Large intestine (tissue), 3 donors: ENCODE measurements around the gene CCDC194. TPM values are rescaled to one million over a fixed set of nuclear protein-coding genes. Genes with fewer than 3 reads are reported as not detected.
A peak's percentile ranks its signal among the peaks of the same experiment; 100 is the strongest.

Experiments used
- DNase-seq, 2 donors: peaks; one replicate each; pipeline versions ENCODE4 v3.0.0 to v3.0.0-alpha.2; 2013
- H3K27ac ChIP-seq: one replicate; pipeline ENCODE4 v1.5.1; 2013; ENCODE audit warnings: low read length
- H3K27me3 ChIP-seq: 2 replicates; pipeline ENCODE4 v1.6.1; 2013; ENCODE audit warnings: low read length; ENCODE audit not compliant: control insufficient read depth, insufficient read depth
- H3K36me3 ChIP-seq: 2 replicates; pipeline ENCODE4 v1.6.1; 2013; ENCODE audit warnings: low read length; ENCODE audit not compliant: control insufficient read depth, insufficient read depth
- H3K4me1 ChIP-seq: one replicate; pipeline ENCODE4 v1.6.1; 2013; ENCODE audit warnings: low read length; ENCODE audit not compliant: control insufficient read depth, insufficient read depth
- H3K4me3 ChIP-seq: one replicate; pipeline ENCODE4 v1.5.1; 2013; ENCODE audit warnings: low read length
- H3K9me3 ChIP-seq: one replicate; pipeline ENCODE4 v1.6.1; 2013; ENCODE audit warnings: mild to moderate bottlenecking, low read depth, low read length, moderate library complexity; ENCODE audit not compliant: control insufficient read depth
- WGBS: methylation state at CpG from one replicate; pipeline ENCODE4 v1.1.5; 2013; ENCODE audit warnings: low lambda C conversion rate; ENCODE audit not compliant: insufficient coverage; 5-methylcytosine and 5-hydroxymethylcytosine counted together
- polyA plus RNA-seq: library from polyadenylated mRNA; unstranded; fragments of 120-200 nt; gene quantifications from one replicate; pipeline ENCODE4 v1.2.1, GENCODE V29; 2013

Gene CCDC194
- polyA plus RNA-seq, 1 donor = 0.28 TPM

GRCh38 chr19:17406046-17406886, 12.3 kb upstream of the CCDC194 start:
- H3K27me3 ChIP-seq = no peaks in the 10 kb centered on the region
- peak overlapping the region; percentile 73 for H3K27ac ChIP-seq
- DNase-seq = no peak
- H3K4me1 ChIP-seq = no peaks in the 10 kb centered on the region
- peak overlapping the region; percentile 23 for H3K4me3 ChIP-seq
- H3K9me3 ChIP-seq = no peaks in the 10 kb centered on the region
- no CpG with 5 or more reads among the region's 10 CpGs for WGBS
- peaks cover 2% of the 10 kb centered on the region for H3K36me3 ChIP-seq

GRCh38 chr19:17405250-17406045, 11.5 kb upstream of the CCDC194 start, which contains the start of gene BST2:
TSS of gene BST2 (minus strand) at chr19:17405630. CDS start at chr19:17405575, 55 bp downstream.
- H3K4me3 ChIP-seq = peak within 1 kb of the TSS; percentile 26
- peak within 1 kb of the TSS; percentile 73 for H3K27ac ChIP-seq
- H3K36me3 ChIP-seq = peaks cover 2% of the 10 kb centered on the region
- H3K4me1 ChIP-seq = no peaks in the 10 kb centered on the region
- H3K27me3 ChIP-seq = no peaks in the 10 kb centered on the region
- DNase-seq = peak; percentile 47 to 62
- no peaks in the 10 kb centered on the region for H3K9me3 ChIP-seq
- WGBS = no CpG with 5 or more reads among the region's 18 CpGs

GRCh38 chr19:17404621-17405249, 10.7 kb upstream of the CCDC194 start:
- H3K27me3 ChIP-seq = no peaks in the 10 kb centered on the region
- WGBS = 80% methylated on average over 1 of the region's 7 CpGs
- peak overlapping the region; percentile 36 for H3K27ac ChIP-seq
- H3K9me3 ChIP-seq = no peaks in the 10 kb centered on the region
- peaks cover 2% of the 10 kb centered on the region for H3K36me3 ChIP-seq
- H3K4me1 ChIP-seq = no peaks in the 10 kb centered on the region
- no peak for DNase-seq
- peak overlapping the region; percentile 26 for H3K4me3 ChIP-seq

- no peak overlapping the region for H3K27ac ChIP-seq
- peaks cover 2% of the 10 kb centered on the region for H3K36me3 ChIP-seq
- H3K9me3 ChIP-seq = no peaks in the 10 kb centered on the region
- no CpG with 5 or more reads among the region's 6 CpGs for WGBS
- no peak for DNase-seq
- peak overlapping the region; percentile 26 for H3K4me3 ChIP-seq
- no peaks in the 10 kb centered on the region for H3K27me3 ChIP-seq
- H3K4me1 ChIP-seq = no peaks in the 10 kb centered on the region
Measured at GRCh38 chr19:17404015-17404414, 10.0 kb upstream of the CCDC194 start.

- DNase-seq = no peak
- Histone ChIP-seq H3K4me1 (no peaks in the 10 kb centered on the region), H3K36me3 (peaks cover 2% of the 10 kb centered on the region), H3K9me3 (no peaks in the 10 kb centered on the region), H3K4me3 (no peak overlapping the region), H3K27ac (no peak overlapping the region), H3K27me3 (no peaks in the 10 kb centered on the region)
- no CpG with 5 or more reads among the region's 36 CpGs for WGBS
Measured at GRCh38 chr19:17402982-17403855, 9.2 kb upstream of the CCDC194 start.

- Histone ChIP-seq H3K9me3 (no peaks in the 10 kb centered on the region), H3K36me3 (peaks cover 2% of the 10 kb centered on the region), H3K4me3 (no peak overlapping the region), H3K4me1 (no peaks in the 10 kb centered on the region), H3K27ac (no peak overlapping the region), H3K27me3 (no peaks in the 10 kb centered on the region)
- DNase-seq = no peak
- WGBS = no CpG with 5 or more reads among the region's 6 CpGs
Measured at GRCh38 chr19:17401628-17402027, 7.6 kb upstream of the CCDC194 start.

- Histone ChIP-seq H3K4me3 (no peak overlapping the region), H3K36me3 (peaks cover 2% of the 10 kb centered on the region), H3K27me3 (peaks cover 13% of the 10 kb centered on the region), H3K9me3 (no peaks in the 10 kb centered on the region), H3K27ac (no peak overlapping the region), H3K4me1 (no peaks in the 10 kb centered on the region)
- no peak for DNase-seq
- no CpG with 5 or more reads among the region's 8 CpGs for WGBS
Measured at GRCh38 chr19:17398902-17399527, 5.0 kb upstream of the CCDC194 start.

GRCh38 chr19:17394891-17395415, 957 bp upstream of the CCDC194 start:
- no peak for DNase-seq
- peaks cover 42% of the 10 kb centered on the region for H3K27me3 ChIP-seq
- WGBS = 0% methylated on average over 1 of the region's 19 CpGs

GRCh38 chr19:17393002-17393401, 994 bp downstream of the CCDC194 start:
- Histone ChIP-seq H3K4me1 (peaks cover 7% of the 10 kb centered on the region), H3K9me3 (no peaks in the 10 kb centered on the region), H3K36me3 (no peaks in the 10 kb centered on the region), H3K27me3 (peaks cover 45% of the 10 kb centered on the region), H3K27ac (no peak overlapping the region), H3K4me3 (no peak overlapping the region)
- no peak for DNase-seq
- no CpG with 5 or more reads among the region's 2 CpGs for WGBS

More at GRCh38 chr19:17394891-17395415, 957 bp upstream of the CCDC194 start:
- H3K9me3 ChIP-seq = no peaks in the 10 kb centered on the region
- no peaks in the 10 kb centered on the region for H3K36me3 ChIP-seq
- no peak overlapping the region for H3K27ac ChIP-seq
- H3K4me3 ChIP-seq = no peak overlapping the region
- H3K4me1 ChIP-seq = peaks cover 7% of the 10 kb centered on the region
